Nasal cavity respiratory epithelium epithelial cell of viscerocranial mucosa (primary cell): ENCODE data around the gene TMEM145. TPM values are rescaled to one million over a fixed set of nuclear protein-coding genes. Genes with fewer than 3 reads are reported as not detected.

Experiments used
- total RNA-seq: library from RNA; depleted of rRNA; stranded (reverse); fragments of >200 nt; gene quantifications from 2 replicates; pipeline ENCODE4 v1.2.3, GENCODE V29; 2014

The TMEM145 gene
- total RNA-seq: not detected in 2 replicates

DNA sequence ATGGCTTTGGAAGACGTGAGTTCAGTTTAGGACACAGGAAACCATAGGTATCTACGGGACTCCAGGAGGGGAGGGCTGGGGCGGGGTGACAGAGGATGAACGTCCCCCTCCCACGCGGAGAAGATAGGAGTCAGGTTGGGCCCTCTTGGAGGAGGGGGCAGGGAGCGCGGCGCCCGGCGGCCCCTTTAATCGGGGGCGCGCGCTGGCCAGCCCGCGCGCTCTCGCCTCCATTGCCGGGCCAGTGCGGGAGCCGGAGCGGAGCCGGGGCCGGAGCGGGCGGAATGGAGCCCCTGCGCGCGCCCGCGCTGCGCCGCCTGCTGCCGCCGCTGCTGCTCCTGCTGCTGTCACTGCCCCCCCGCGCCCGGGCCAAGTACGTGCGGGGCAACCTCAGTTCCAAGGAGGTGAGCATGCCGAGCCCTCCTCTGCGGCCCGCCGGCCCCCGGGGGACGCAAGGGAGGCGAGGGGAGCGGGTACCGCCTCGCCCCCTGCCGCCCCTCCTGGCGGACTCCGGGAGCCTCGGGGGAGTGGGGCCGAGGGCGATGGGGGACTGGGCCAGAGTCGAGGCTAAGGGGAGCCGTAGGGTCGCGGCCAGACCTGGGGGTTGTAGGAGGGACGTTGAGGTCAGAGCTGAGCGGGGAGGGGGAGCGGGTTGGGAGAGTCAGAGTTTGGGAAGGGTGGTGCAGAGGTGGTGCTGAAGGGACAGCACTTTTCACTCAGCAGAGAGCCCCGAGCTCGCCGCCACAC, at the start of gene TMEM145:
Gene TMEM145 (plus strand): TSS at position 214 of the 744 bp plus-strand sequence. CDS start 68 bp downstream, at position 282.

DNA sequence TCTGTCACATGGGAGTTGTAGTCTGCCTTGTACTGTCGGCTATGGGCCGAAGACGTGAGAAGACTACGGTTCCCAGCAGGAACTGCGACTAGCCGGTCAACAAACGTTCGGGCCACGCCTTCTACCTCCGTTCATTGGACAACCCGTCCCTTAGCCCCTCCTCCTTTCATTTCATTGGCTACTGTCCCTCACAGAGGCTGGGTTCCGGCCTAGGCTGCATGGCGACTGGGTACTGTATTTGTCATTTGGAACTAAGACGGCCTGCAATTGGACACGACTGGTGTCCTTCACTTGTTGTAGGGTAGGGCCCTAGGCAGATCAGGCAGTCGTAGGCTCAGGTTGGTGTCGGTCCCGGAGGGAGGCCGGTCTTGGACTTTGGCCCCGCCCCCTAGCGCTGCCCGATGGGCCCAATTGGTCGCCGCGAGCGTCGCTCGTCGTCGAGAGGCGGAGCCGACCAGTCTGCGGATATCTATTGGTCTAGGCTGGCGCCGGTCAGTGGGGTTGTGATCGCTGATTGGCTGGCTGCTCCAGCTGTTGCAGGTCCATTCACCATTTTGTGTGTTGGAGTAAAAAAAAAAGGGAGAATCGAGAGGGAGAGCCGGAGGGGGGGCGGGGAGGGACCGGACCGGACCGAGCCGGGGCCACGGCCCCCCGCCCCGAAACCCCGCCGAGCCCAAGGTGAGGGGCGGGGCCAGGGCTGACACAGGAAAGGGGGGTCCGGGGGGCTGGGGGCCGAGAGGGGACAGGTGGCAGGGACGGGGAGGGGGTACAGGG, 44.2 kb upstream of the TMEM145 start, which contains the start of gene CIC:
Gene CIC (plus strand): TSS at position 549 of the 774 bp plus-strand sequence. CDS start 2,532 bp downstream, outside the sequence.

DNA sequence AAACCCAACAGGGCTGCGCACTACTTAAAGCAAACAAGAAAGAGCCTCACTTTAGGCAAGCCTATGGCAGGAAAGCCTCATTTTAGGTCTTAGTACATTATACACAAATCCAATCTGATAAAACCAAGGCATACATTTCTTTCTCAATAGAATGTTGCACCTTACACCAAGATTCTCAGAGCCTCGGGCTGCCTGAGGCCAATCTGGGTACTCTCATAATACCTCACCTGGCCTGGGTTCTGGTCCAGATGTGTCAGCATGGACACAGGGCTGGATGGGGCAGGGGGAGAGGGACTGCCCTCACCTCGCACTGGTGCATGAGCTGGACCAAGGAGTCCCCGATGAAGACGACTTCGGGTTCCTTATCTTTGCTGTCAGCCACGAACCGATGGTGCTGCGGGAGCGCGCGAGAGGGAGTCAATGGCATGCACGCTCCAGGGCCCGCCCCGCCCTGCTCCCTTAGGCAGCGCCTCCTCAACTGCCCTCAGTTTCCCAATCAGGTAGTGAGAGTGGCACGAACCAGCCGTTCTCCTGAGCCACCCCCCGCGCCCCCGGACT, 11.4 kb upstream of the TMEM145 start, which contains the start of gene PRR19:
Gene PRR19 (plus strand): TSS at position 487 of the 558 bp plus-strand sequence. CDS start 7,453 bp downstream, outside the sequence.

DNA sequence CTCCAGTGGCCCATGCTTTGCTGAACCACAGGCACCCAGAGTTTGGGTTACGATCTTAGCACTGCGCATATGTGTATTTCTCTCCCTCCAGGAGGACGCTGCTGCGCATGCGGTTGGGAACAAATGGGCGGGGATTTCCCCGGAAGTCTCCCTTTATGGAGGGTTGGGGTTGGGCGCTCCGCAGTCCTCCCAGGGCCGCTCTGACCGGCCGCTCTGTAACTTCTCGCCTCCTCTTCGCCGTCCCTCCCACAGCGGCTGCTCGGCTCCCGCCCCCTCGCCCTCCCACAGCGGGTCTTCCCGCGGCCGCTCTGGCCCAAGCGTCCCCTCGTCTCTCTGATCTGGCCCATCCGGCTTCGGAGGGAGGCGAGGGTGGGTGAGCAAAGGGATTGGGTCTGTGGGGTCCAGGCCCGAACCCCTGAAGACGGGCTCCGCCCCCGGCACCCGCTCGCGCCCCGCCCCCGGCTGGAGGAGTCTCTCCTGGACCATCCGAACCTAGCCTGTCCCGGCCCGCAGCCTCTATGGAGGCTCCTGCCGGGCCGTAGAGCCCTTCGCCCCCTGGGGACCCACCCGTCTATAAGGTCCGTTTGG, 12.3 kb downstream of the TMEM145 start, which contains the start of gene MEGF8:
Gene MEGF8 (plus strand): TSS at position 328 of the 588 bp plus-strand sequence. CDS start 609 bp downstream, outside the sequence.

Other genes starting within 250 kb of the TMEM145 start
- 0.28 and 0.34 TPM in 2 replicates for gene GRIK5, start 243.1 kb upstream of the TMEM145 start, total RNA-seq
- 11.6 and 18.8 TPM in 2 replicates for gene ZNF574, start 237.1 kb upstream of the TMEM145 start, total RNA-seq
- gene POU2F2, start 180.9 kb upstream of the TMEM145 start, total RNA-seq: 0.34 and 2.7 TPM in 2 replicates
- gene DEDD2, start 95.6 kb upstream of the TMEM145 start, total RNA-seq: 25.7 and 28.7 TPM in 2 replicates
- 8.2 and 13.2 TPM in 2 replicates for gene ZNF526, start 93.0 kb upstream of the TMEM145 start, total RNA-seq
- gene GSK3A, start 70.7 kb upstream of the TMEM145 start, total RNA-seq: 15.7 and 34.8 TPM in 2 replicates
- gene ERF, start 58.2 kb upstream of the TMEM145 start, total RNA-seq: 15.0 and 25.1 TPM in 2 replicates
- gene CIC, start 44.1 kb upstream of the TMEM145 start, total RNA-seq: 12.3 and 50.7 TPM in 2 replicates
- gene PRR19, start 11.2 kb upstream of the TMEM145 start, total RNA-seq: under 0.01 and 1.1 TPM in 2 replicates
- 16.1 and 45.3 TPM in 2 replicates for gene PAFAH1B3, start 10.7 kb upstream of the TMEM145 start, total RNA-seq
- 14.7 and 61.8 TPM in 2 replicates for gene MEGF8, start 12.3 kb downstream of the TMEM145 start, total RNA-seq
- gene CNFN, start 77.0 kb downstream of the TMEM145 start, total RNA-seq: 0.36 and 13.7 TPM in 2 replicates
- 5.0 and 24.6 TPM in 2 replicates for gene LIPE, start 114.1 kb downstream of the TMEM145 start, total RNA-seq
- under 0.01 and 9.2 TPM in 2 replicates for gene CXCL17, start 129.6 kb downstream of the TMEM145 start, total RNA-seq
- gene CEACAM1, start 215.2 kb downstream of the TMEM145 start, total RNA-seq: 1.4 and 6.3 TPM in 2 replicates